Measurements from ENCODE around the gene TTC1. TPM values are rescaled to one million over a fixed set of nuclear protein-coding genes. Genes with fewer than 3 reads are reported as not detected.

Gene TTC1
- total RNA-seq, 6 experiments from 2014 or later, result 19.8 to 28.6 (median 24.8) TPM

DNA sequence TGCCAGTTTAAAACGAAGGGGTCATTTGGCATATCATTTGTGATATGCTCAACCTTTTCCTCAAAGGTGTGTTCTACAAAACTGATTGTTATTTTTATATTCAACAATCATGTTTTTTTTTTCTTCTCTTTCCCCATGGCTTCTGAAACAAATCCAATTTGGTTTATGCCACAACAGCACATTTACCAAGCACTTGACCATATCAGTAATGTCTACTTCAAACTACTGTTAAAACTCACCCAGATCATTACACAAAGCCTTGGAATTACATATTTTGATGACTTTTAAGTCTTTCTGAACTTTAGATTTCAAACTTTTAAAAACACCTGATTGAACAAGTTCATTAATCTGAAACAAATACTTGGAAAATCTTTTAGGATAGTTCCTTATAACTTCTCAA lies 81.1 kb downstream of the TTC1 start:
- Histone ChIP-seq H3K9me3 (no peaks in the 10 kb centered on the region), H3K4me1 (no peaks in the 10 kb centered on the region), H3K36me3 (peaks cover 0 to 19% (median 5%) of the 10 kb centered on the region in 4 donors), H3K4me3 (no peak overlapping the region), H3K27me3 (no peaks in the 10 kb centered on the region), H3K27ac (no peak overlapping the region)
- 73% methylated on average over 1 of the region's 1 CpG for WGBS (ENCODE audit: insufficient coverage, low coverage, low lambda C conversion rate, missing lambda C conversion rate)
- DNase-seq, result no peak
- intact Hi-C loops (cut with DNase I), result no loop called here
- TF ChIP-seq, protein P1, sequence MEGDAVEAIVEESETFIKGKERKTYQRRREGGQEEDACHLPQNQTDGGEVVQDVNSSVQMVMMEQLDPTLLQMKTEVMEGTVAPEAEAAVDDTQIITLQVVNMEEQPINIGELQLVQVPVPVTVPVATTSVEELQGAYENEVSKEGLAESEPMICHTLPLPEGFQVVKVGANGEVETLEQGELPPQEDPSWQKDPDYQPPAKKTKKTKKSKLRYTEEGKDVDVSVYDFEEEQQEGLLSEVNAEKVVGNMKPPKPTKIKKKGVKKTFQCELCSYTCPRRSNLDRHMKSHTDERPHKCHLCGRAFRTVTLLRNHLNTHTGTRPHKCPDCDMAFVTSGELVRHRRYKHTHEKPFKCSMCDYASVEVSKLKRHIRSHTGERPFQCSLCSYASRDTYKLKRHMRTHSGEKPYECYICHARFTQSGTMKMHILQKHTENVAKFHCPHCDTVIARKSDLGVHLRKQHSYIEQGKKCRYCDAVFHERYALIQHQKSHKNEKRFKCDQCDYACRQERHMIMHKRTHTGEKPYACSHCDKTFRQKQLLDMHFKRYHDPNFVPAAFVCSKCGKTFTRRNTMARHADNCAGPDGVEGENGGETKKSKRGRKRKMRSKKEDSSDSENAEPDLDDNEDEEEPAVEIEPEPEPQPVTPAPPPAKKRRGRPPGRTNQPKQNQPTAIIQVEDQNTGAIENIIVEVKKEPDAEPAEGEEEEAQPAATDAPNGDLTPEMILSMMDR (IDR thresholded peaks at IDR 0.05), result no peak
- no peak for TF ChIP-seq POLR2A (IDR thresholded peaks at IDR 0.05)
- no peak for ATAC-seq

DNA sequence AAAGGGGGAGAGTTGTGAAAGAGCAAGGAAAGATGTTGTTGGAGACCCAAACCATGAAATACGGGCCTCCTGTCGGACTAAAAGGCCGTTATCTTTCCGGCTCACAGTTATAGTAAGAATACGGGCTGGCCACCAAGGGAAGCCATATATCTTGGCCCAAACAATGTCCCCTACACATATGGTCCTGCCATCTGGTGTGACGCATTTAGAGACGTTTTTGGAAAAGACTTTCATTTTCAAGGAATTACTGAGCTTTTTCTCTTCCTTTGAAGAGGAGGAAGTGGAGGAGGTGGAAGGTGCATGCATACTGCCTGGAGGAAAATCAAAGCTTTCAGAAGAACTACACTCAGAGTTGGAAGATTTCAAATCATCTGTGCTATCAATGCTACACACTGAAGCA lies 83.6 kb downstream of the TTC1 start:
- Histone ChIP-seq H3K4me1 (no peaks in the 10 kb centered on the region), H3K27me3 (no peaks in the 10 kb centered on the region), H3K9me3 (no peaks in the 10 kb centered on the region), H3K4me3 (no peak overlapping the region), H3K27ac (no peak overlapping the region), H3K36me3 (peaks cover 0 to 19% (median 5%) of the 10 kb centered on the region in 4 donors)
- 83% methylated on average over 7 of the region's 7 CpGs for WGBS (ENCODE audit: insufficient coverage, low coverage, low lambda C conversion rate, missing lambda C conversion rate)
- no peak for TF ChIP-seq POLR2A (IDR thresholded peaks at IDR 0.05)
- TF ChIP-seq, protein P1 (IDR thresholded peaks at IDR 0.05), result no peak
- ATAC-seq (no peak), DNase-seq (no peak)
- intact Hi-C loops (cut with DNase I), result no loop called here

DNA sequence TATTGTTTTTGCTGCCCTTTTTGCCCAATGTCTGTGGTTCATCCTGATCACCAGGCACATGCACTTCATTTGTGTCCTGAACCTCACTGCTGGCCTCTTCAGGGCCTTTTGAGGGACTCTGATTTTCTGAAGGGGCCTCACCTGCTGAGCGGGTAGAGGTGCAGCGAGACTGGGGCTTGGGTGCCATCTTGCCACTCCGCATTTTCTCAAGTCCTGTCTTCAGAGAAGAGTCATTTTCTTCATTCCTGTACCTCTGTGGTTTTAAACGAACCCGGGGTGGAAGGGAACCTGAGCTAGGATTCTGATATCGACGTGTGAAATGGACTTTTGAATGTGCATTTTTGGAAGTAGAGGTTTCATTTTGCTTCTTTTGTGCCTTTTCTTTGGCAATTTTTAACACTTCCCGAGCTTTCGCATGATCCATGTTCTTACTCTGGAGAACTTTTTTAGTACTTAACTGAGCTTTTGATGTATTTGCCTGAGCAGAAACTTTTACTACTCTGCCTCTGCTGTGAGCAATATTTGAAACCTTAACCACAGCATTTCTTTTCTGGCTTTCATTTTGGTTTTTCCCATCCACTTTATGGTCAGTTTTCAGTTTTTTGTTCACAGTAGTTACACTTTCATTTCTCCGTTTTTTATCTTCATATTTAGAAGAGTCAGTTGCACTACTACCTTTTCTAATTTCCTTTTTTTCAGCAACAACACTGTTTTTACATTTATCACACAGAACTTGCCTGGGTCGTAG lies 84.2 kb downstream of the TTC1 start:
- peaks cover 0 to 19% (median 5%) of the 10 kb centered on the region in 4 donors for H3K36me3 ChIP-seq
- ATAC-seq (no peak), DNase-seq (no peak)
- TF ChIP-seq, protein P1 (IDR thresholded peaks at IDR 0.05), result no peak
- TF ChIP-seq POLR2A (IDR thresholded peaks at IDR 0.05), result no peak
- no peaks in the 10 kb centered on the region for H3K9me3 ChIP-seq
- no peak overlapping the region for H3K27ac ChIP-seq
- intact Hi-C loops (cut with DNase I), result no loop called here
- H3K4me3 ChIP-seq, result no peak overlapping the region
- H3K4me1 ChIP-seq, result no peaks in the 10 kb centered on the region
- WGBS (ENCODE audit: insufficient coverage, low coverage, low lambda C conversion rate, missing lambda C conversion rate), result 84% methylated on average over 11 of the region's 11 CpGs
- H3K27me3 ChIP-seq, result no peaks in the 10 kb centered on the region

DNA sequence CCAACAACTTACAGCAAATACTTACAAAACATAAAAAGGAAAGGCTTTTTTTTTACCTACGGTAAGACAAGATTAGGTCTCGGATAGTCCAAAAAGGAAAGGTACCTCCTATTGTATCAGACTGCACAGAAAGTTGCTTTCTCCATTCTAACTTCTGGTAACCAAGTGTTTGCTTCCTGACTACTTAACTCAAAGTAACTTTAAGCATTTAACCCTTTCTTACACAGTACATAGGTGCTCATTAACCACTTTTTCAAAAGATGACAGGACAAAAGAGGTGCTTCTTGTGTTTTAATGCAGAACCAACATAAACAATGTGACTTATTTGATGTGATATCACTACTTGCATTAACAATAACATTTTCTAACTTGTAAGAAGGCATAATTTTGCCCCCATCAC lies 87.2 kb downstream of the TTC1 start:
- no peaks in the 10 kb centered on the region for H3K4me1 ChIP-seq
- no peaks in the 10 kb centered on the region for H3K27me3 ChIP-seq
- ATAC-seq (no peak), DNase-seq (no peak)
- H3K27ac ChIP-seq, result no peak overlapping the region
- TF ChIP-seq, protein P1 (IDR thresholded peaks at IDR 0.05), result no peak
- H3K36me3 ChIP-seq, result peaks cover 0 to 19% (median 5%) of the 10 kb centered on the region in 4 donors
- H3K4me3 ChIP-seq, result no peak overlapping the region
- 92% methylated on average over 2 of the region's 2 CpGs for WGBS (ENCODE audit: insufficient coverage, low coverage, low lambda C conversion rate, missing lambda C conversion rate)
- no peaks in the 10 kb centered on the region for H3K9me3 ChIP-seq
- intact Hi-C loops (cut with DNase I), result no loop called here

Measured in right lobe of liver (tissue), 6 donors.